Activated naive CD8-positive, alpha-beta T cell treated with anti-CD3 and anti-CD28 coated beads, Interleukin-2, amount 50 U/mL, for 24 hours (primary cell): ENCODE measurements around the gene PIK3AP1.
A peak's percentile ranks its signal among the peaks of the same experiment; 100 is the strongest.

ENCODE experiments used
- ATAC-seq: fragments of 150-1000 bp; cut with Tn5 transposase; one replicate; pipeline ENCODE4 v1.10.0; 2021
- DNase-seq: peaks from one replicate; pipeline ENCODE4 v3.0.0; 2021
- H3K27ac Mint-ChIP-seq: one replicate; pipeline ENCODE4 v1.8.0; 2021; ENCODE audit warnings: mild to moderate bottlenecking, mixed read lengths
- H3K27me3 Mint-ChIP-seq: one replicate; pipeline ENCODE4 v1.8.0; 2021; ENCODE audit warnings: mixed read lengths
- H3K36me3 Mint-ChIP-seq: one replicate; pipeline ENCODE4 v1.8.0; 2021; ENCODE audit warnings: low read depth, mixed read lengths
- H3K4me1 Mint-ChIP-seq: one replicate; pipeline ENCODE4 v1.8.0; 2021; ENCODE audit warnings: mixed read lengths
- H3K4me3 Mint-ChIP-seq: one replicate; pipeline ENCODE4 v1.8.0; 2021; ENCODE audit warnings: mild to moderate bottlenecking, moderate library complexity, mixed read lengths
- H3K9me3 Mint-ChIP-seq: one replicate; pipeline ENCODE4 v1.8.0; 2021; ENCODE audit warnings: mixed read lengths

Gene PIK3AP1

DNA sequence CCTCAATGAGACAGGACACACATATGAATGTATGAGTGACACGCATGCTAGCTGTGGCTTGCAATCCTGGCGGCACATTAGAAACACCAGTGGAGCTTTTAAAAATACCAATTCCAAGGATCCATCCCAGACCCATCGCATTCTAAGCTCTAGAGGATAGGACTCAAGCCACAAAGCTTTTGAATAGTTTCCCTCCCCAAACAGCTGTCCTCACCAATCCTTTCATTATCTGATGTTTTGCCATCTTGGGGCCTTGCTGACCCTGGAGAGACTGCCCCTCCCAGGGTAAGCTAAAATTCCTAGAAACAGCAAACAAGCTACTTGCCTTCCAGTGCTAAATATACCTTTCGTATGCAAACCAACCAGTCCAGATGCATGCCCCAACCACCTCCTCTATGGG lies 124.6 kb downstream of the PIK3AP1 start:
- no peak for ATAC-seq
- Mint-ChIP-seq H3K4me1 (no peaks in the 10 kb centered on the region), H3K9me3 (no peaks in the 10 kb centered on the region), H3K27ac (no peak overlapping the region), H3K4me3 (no peak overlapping the region), H3K27me3 (no peaks in the 10 kb centered on the region), H3K36me3 (peaks cover 13% of the 10 kb centered on the region)
- DNase-seq, result no peak

DNA sequence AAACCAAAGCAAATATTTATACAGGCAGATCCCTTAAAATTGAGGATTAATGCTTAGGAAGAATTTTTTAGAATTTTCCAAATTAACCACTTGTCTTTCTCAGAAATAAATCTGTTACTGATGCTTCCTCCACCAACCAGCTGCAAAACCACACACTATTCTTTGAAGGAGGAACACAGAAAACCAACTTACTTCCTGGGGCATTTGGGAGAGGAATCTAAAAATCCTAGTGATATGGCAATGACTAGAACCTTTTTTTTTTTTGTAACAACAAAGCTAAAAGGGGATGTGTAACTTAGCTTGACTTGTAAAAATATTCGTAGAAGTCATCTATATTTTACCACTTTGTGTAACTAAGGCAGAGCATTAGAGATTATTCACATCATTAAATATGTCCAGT lies 128.4 kb downstream of the PIK3AP1 start:
- H3K27me3 Mint-ChIP-seq, result no peaks in the 10 kb centered on the region
- H3K4me3 Mint-ChIP-seq, result no peak overlapping the region
- H3K4me1 Mint-ChIP-seq, result peaks cover 5% of the 10 kb centered on the region
- H3K36me3 Mint-ChIP-seq, result peaks cover 13% of the 10 kb centered on the region
- H3K9me3 Mint-ChIP-seq, result no peaks in the 10 kb centered on the region
- H3K27ac Mint-ChIP-seq, result no peak overlapping the region
- ATAC-seq (no peak), DNase-seq (no peak)

DNA sequence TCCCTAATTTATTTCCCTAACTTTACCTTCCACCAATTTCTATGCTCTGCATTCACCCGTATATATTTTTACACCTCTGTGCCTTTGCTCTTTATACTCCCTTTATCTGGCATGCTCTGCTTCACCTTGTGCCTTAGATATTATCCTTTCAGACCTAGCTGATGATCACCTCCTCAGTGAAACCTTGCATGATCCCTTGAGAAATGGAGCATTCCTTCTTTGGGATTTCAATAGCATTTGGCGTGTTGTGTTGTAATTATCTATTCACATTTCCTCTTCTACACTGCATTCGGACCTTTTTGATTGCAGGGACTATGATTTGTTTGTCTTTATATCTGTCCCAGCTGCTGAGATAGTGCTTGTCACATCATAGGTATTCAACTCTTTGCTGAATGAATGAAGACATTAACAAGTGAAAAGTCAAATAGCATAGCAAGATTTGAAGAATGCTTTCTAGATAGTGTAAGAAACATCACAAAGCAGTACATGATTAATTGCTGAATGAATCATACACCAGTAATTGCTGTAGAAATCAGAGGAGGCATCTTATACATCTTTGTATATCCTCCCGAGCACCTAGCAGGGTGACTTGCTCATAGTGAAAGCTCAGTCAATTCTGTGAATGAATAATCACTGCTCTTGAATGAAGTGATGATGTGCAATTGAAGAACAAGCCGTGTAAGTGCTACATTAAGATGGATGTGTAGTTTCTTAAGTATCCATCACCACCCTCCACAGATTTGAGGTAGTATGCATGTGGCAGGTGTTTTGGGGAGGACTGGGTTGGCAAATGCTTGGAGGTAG lies 131.5 kb downstream of the PIK3AP1 start:
- peak; percentile 75 for ATAC-seq
- no peaks in the 10 kb centered on the region for H3K9me3 Mint-ChIP-seq
- H3K4me1 Mint-ChIP-seq, result peaks cover 22% of the 10 kb centered on the region
- peaks cover 8% of the 10 kb centered on the region for H3K36me3 Mint-ChIP-seq
- no peak overlapping the region for H3K4me3 Mint-ChIP-seq
- no peaks in the 10 kb centered on the region for H3K27me3 Mint-ChIP-seq
- peak; percentile 11 for DNase-seq
- H3K27ac Mint-ChIP-seq, result no peak overlapping the region

DNA sequence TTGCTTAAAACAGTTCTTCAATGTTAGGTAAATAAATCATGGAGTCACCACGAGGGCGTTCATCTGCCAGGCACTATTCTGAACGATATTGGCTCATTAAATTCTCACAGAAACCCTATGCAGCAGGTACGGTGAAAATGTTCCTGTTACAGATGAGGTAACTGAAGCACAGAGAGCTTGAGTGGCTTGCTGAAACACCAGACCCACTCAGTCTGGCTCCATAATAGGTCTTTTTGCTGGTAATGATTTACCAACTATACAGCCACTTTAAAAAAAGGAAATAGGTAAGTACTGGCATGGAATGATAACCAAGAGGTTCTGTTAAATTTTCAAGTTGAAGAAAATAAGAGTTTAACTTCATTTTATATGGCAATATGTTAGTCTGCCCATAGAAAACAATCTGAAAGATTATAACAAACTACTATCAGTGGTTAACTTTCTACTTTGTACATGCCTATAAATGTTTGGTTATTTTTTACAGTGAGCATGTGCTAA lies 132.2 kb downstream of the PIK3AP1 start:
- peaks cover 11% of the 10 kb centered on the region for H3K36me3 Mint-ChIP-seq
- H3K4me3 Mint-ChIP-seq, result no peak overlapping the region
- H3K27ac Mint-ChIP-seq, result no peak overlapping the region
- H3K27me3 Mint-ChIP-seq, result no peaks in the 10 kb centered on the region
- ATAC-seq, result no peak
- H3K4me1 Mint-ChIP-seq, result peaks cover 29% of the 10 kb centered on the region
- no peak for DNase-seq
- no peaks in the 10 kb centered on the region for H3K9me3 Mint-ChIP-seq

DNA sequence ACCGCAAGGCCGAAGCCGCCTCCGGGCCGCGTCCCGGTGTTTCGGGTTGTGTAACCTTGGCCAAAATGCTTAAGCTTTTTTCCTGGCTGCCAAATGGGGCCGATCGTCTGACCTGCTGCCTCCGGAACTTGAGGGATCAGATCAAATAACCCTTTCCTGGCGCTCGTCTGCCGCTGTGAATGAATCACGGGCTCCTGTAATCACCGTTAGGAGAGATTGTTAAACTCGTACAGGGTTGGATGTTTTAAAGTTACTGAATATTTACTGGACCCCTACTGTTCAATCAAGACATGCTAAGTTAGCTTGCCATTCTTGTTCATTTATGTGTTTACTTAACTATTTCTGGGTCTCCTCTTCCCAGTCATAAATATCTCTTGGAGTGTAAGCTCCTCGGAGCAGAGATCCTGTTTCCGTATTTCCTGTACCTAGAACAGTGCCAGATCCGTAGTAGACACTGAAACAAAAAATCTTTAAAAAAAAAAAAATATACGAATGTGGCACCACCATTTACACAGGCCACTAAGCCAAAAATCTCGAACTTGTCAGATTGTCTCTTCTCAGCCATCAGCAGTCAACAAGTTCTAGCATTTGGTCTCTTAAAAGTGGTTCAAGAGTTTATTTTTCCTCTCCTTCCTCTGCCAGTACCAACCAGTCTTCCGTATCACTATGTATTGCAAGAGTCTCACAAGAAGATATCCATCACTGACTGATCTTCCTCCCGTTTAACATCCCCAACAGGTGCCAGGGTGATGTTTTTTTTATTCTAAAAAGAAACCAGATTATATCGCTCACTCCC lies 132.9 kb downstream of the PIK3AP1 start:
- no peaks in the 10 kb centered on the region for H3K9me3 Mint-ChIP-seq
- H3K36me3 Mint-ChIP-seq, result peaks cover 11% of the 10 kb centered on the region
- H3K27ac Mint-ChIP-seq, result no peak overlapping the region
- H3K27me3 Mint-ChIP-seq, result no peaks in the 10 kb centered on the region
- no peak overlapping the region for H3K4me3 Mint-ChIP-seq
- no peak for DNase-seq
- ATAC-seq, result peak; percentile 20
- H3K4me1 Mint-ChIP-seq, result peaks cover 33% of the 10 kb centered on the region

DNA sequence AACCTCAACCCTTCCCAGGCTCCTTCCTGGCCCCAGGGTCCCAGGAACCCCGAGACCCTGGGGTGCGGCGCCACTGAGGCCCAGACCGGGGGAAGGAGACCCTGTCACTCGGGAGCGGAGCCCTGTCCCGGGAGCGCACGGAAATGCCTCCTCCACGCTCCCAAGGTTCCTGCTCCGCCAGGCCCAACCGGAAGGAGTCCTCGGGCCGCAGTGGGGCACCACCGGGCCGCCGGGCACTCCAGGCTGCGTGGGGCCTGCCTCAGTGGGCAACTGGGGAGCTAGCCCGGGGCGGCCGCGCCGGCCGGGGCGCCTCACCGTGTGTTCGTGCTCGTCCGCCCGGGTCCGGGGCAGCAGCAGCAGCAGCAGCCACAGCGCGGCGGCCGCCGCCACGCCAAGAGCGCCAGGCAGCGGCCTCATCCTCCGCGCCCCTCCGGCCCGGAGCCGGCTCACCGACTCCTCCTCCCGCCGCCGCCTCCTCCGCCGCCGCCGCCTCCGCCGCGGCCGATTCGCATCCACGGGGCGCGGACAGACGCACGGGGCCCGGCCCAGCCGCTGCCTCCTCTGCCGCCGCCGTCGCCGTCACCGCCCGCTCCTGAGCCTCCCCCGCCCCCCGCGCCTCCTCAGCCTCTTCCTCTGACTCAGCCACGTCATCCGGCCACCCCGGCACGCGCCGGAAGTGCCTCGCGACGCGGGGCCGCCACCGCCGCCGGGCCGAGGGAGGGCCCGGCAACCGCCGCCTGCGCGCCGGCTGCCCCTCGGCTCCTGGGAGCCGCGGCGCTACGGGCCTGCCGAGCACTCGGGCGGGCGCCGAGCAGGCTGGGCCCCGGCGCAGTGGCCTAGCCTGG lies 133.7 kb downstream of the PIK3AP1 start, which contains the start of gene TM9SF3:
TM9SF3 (minus strand) TSS at position 594 of the 845 bp plus-strand sequence; CDS start at position 417, 177 bp downstream.
- peak within 1 kb of the TSS; percentile 95 for H3K27ac Mint-ChIP-seq
- no peaks in the 10 kb centered on the region for H3K9me3 Mint-ChIP-seq
- H3K4me3 Mint-ChIP-seq, result no peak within 1 kb of the TSS
- peaks cover 40% of the 10 kb centered on the region for H3K4me1 Mint-ChIP-seq
- H3K27me3 Mint-ChIP-seq, result no peaks in the 10 kb centered on the region
- H3K36me3 Mint-ChIP-seq, result peaks cover 7% of the 10 kb centered on the region
- ATAC-seq, result peak; percentile 79
- peak; percentile 94 for DNase-seq

DNA sequence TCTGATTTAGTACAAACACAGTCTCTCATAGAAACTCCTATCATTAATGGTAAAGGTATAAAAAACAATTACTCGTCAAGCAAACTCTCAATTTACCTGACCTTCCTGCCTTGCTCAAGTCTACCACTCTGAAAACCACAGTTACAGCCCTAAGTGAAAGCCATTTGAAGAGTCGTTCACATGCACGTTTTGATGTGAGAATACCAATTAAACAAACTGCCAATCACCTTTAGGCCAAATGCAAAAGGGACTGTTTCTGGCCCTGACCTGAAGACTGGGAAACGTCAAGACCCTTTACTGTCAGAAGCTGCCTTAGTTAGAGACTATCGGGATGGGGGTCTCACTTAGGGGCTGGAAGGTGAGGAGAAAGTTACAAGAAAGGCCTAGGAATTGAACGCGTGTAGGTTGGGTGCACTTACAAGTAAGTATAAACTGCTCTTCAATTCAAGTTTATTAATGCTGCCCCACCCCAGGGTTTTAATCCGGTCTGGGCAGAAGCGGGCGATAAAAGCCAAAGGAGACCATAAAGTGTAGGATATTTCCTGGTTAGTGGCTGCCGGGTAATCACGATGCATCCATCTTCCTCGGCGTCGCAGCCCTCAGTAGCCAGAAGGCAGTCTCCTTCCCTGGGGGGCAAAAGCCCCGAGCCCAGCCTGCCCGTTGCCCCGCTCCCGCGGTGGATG lies 134.4 kb downstream of the PIK3AP1 start:
- no peaks in the 10 kb centered on the region for H3K9me3 Mint-ChIP-seq
- H3K36me3 Mint-ChIP-seq, result peaks cover 7% of the 10 kb centered on the region
- H3K4me3 Mint-ChIP-seq, result no peak overlapping the region
- ATAC-seq (peak; percentile 10), DNase-seq (no peak)
- H3K27ac Mint-ChIP-seq, result peak overlapping the region; percentile 95
- H3K4me1 Mint-ChIP-seq, result peaks cover 47% of the 10 kb centered on the region
- H3K27me3 Mint-ChIP-seq, result no peaks in the 10 kb centered on the region

DNA sequence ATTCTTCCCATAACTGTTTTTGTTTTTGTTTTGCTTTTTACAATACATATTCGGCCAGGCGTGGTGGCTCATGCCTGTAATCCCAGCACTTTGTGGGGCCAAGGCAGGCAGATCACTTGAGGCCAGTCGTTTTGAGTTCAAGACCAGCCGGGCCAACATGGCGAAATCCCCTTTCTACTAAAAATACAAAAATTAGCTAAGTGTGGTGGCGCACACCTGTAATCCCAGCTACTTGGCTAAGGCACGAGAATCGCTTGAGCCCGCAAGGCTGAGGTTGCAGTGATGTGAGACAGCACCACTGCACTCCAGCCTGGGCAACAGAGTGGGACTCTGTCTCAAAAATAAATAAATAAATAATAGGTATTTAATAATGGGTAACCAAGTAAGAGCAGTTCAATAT lies 135.8 kb downstream of the PIK3AP1 start:
- Mint-ChIP-seq H3K27ac (no peak overlapping the region), H3K36me3 (peaks cover 12% of the 10 kb centered on the region), H3K27me3 (no peaks in the 10 kb centered on the region), H3K4me1 (peaks cover 55% of the 10 kb centered on the region), H3K4me3 (peak overlapping the region; percentile 35), H3K9me3 (no peaks in the 10 kb centered on the region)
- DNase-seq (no peak), ATAC-seq (no peak)

DNA sequence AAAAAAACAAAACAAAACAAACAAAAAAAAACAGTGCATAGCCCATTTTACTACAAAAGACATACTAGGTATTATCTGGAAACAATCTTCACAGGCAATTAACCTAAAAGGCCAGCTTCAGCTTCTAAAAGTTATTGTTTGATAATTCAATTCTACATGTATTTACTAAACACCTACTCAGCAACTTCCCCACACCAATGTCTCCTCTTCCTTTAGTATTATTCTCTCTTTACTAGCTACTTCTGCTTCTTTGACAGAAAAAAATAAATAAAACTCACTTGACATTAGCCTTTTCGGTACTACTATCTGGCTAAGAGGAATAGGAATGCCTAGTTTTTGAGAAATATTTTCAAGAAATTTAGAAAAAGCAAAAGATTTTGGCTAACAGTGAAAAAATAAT lies 136.3 kb downstream of the PIK3AP1 start:
- H3K9me3 Mint-ChIP-seq, result no peaks in the 10 kb centered on the region

DNA sequence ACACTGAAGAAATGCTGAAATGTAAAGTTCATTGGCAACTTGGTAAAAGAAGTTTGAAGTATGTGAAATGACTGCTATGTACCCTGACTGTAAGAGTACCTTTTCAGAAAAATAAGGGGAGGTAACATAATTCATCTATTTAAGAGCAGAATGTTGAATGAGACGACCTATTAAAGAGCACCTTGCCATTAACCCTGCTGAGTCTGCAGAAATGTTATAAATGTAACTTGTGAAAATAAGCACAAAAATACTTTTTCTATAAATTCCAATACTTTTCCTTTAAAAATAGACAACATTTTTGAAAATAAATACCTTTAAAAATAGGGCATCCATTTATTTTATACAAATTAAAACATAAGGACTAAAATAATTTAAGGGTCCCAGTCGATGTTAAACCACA lies 141.2 kb downstream of the PIK3AP1 start:
- no peaks in the 10 kb centered on the region for H3K9me3 Mint-ChIP-seq
- H3K4me1 Mint-ChIP-seq, result peaks cover 72% of the 10 kb centered on the region
- H3K36me3 Mint-ChIP-seq, result peaks cover 43% of the 10 kb centered on the region
- no peak overlapping the region for H3K4me3 Mint-ChIP-seq
- no peak for ATAC-seq
- H3K27ac Mint-ChIP-seq, result no peak overlapping the region
- DNase-seq, result no peak
- H3K27me3 Mint-ChIP-seq, result no peaks in the 10 kb centered on the region

More for the DNA sequence above, 136.3 kb downstream of the PIK3AP1 start:
- Mint-ChIP-seq H3K27me3 (no peaks in the 10 kb centered on the region), H3K27ac (no peak overlapping the region), H3K4me1 (peaks cover 56% of the 10 kb centered on the region), H3K36me3 (peaks cover 13% of the 10 kb centered on the region), H3K4me3 (peak overlapping the region; percentile 35)
- ATAC-seq (no peak), DNase-seq (no peak)

DNA sequence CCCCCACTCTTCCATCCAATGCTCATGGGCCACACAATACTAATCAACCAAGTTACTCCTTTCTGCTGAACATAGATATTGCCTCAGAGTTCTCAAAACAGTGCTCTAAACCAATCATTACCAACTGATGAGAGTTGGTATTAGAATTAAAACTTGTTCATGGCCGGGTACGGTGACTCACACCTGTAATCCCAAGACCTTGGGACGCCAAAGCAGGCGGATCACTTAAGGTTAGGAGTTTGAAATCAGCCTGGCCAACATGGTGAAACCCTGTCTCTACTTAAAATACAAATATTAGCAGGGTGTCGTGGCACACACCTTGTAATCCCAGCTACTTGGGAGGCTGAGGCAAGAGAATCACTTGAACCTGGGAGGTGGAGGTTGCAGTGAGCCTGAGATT lies 141.7 kb downstream of the PIK3AP1 start:
- DNase-seq (no peak), ATAC-seq (no peak)
- Mint-ChIP-seq H3K36me3 (peaks cover 44% of the 10 kb centered on the region), H3K27me3 (no peaks in the 10 kb centered on the region), H3K4me1 (peaks cover 68% of the 10 kb centered on the region), H3K4me3 (no peak overlapping the region), H3K27ac (no peak overlapping the region), H3K9me3 (no peaks in the 10 kb centered on the region)

DNA sequence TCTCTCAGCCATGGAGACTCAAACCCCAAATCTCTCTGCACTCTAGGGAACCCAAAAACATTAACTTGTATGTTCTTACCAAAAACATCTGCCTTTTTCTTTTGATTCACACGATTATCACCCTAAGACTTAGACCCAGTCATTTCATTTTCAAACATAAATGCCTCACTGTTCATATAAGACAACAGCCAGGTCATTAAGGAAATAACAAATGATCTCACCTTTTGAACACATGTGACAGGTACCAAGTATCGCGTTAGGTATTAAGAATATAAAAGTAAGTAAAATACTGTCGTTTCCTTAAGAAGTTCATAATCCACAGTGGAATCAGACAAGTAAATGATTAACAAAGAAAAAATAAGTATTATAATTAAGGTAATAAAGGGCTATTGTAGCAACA lies 142.3 kb downstream of the PIK3AP1 start:
- Mint-ChIP-seq H3K27me3 (no peaks in the 10 kb centered on the region), H3K4me1 (peaks cover 64% of the 10 kb centered on the region), H3K9me3 (no peaks in the 10 kb centered on the region), H3K27ac (no peak overlapping the region), H3K4me3 (no peak overlapping the region), H3K36me3 (peaks cover 47% of the 10 kb centered on the region)
- DNase-seq (no peak), ATAC-seq (no peak)

DNA sequence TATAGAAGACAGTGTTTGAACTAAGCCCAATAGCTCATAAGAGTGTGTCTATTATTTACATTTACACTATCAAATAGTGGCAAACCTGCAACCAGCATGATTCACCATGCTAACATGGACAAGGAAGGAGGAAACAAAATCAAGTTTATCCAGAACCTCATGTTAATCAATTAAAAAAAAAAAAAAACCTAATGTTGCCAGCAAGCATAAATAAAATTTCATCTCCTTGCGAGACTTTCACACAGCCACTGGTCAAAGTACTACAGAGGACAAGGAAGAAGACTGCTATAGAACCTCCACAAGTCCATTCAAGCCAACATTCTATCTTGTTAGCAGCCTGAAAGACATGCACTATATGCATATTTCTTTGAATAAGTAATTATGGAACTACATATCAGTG lies 143.2 kb downstream of the PIK3AP1 start:
- no peak for ATAC-seq
- no peak overlapping the region for H3K4me3 Mint-ChIP-seq
- H3K36me3 Mint-ChIP-seq, result peaks cover 54% of the 10 kb centered on the region
- H3K4me1 Mint-ChIP-seq, result peaks cover 60% of the 10 kb centered on the region
- no peaks in the 10 kb centered on the region for H3K9me3 Mint-ChIP-seq
- no peak overlapping the region for H3K27ac Mint-ChIP-seq
- H3K27me3 Mint-ChIP-seq, result no peaks in the 10 kb centered on the region
- no peak for DNase-seq
